Measurements from ENCODE around the gene CD70.

GRCh38 chr19:6556480-6557195 is 34.3 kb downstream of the CD70 start:
- no peak for TF ChIP-seq POLR2A (IDR thresholded peaks at IDR 0.05)
- TF ChIP-seq CTCF (IDR thresholded peaks at IDR 0.05), result no peak

All from testis (tissue), 2 donors.